ENCODE data around the gene CELA3B. TPM values are rescaled to one million over a fixed set of nuclear protein-coding genes. Genes with fewer than 3 reads are reported as not detected.

The CELA3B gene
- total and polyA plus RNA-seq, 2 of the 13 experiments (the other 11 are each of a cell fraction or from before 2014, with no cell fraction given), result 0.34 TPM; not detected in 1

- TF ChIP-seq SAP130 (CRISPR knock-in tag; IDR thresholded peaks at IDR 0.05; ENCODE audit: low read depth), result peak; percentile 86
- TF ChIP-seq SALL2 (CRISPR knock-in tag; IDR thresholded peaks at IDR 0.05), result no peak; the same call in 1 of the 2 replicates
- TF ChIP-seq TARDBP (CRISPR knock-in tag; IDR thresholded peaks at IDR 0.05), result peak; percentile 68; the same call in 1 of the 2 replicates
- no peak for TF ChIP-seq IRX3 (CRISPR knock-in tag; IDR thresholded peaks at IDR 0.05; ENCODE audit: borderline replicate concordance, low read depth)
- TF ChIP-seq ZNF382 (CRISPR knock-in tag; IDR thresholded peaks at IDR 0.05; ENCODE audit: borderline replicate concordance), result no peak
- TF ChIP-seq FOXJ3 (CRISPR knock-in tag; IDR thresholded peaks at IDR 0.05; ENCODE audit: borderline replicate concordance), result peak; percentile 34; the same call in 1 of the 2 replicates
- TF ChIP-seq HES4 (CRISPR knock-in tag; IDR thresholded peaks at IDR 0.05; ENCODE audit: borderline replicate concordance), result peak; percentile 61; the same call in 1 of the 2 replicates
- TF ChIP-seq FIP1L1 (IDR thresholded peaks at IDR 0.05; ENCODE audit: borderline replicate concordance, insufficient read depth, low read depth, low read length), result no peak
- peak; percentile 48; the same call in 1 of the 2 replicates for TF ChIP-seq NFKB2 (CRISPR knock-in tag; IDR thresholded peaks at IDR 0.05; ENCODE audit: borderline replicate concordance)
- TF ChIP-seq ZNF512 (CRISPR knock-in tag; IDR thresholded peaks at IDR 0.05), result peak; percentile 54; the same call in 1 of the 2 replicates
- 0 out of 2 replicates have a peak, but pooled peaks have one; percentile 2 for TF ChIP-seq ZNF747 (CRISPR knock-in tag; IDR thresholded peaks at IDR 0.05; ENCODE audit: borderline replicate concordance)
- TF ChIP-seq KLF12 (CRISPR knock-in tag; IDR thresholded peaks at IDR 0.05; ENCODE audit: borderline replicate concordance), result peak; percentile 73; the same call in 1 of the 2 replicates
- no peak for TF ChIP-seq SKIL (CRISPR knock-in tag; IDR thresholded peaks at IDR 0.05; ENCODE audit: borderline replicate concordance)
- TF ChIP-seq MATR3 (CRISPR knock-in tag; IDR thresholded peaks at IDR 0.05), result no peak
- TF ChIP-seq CREB1 (IDR thresholded peaks at IDR 0.05), result 0 out of 2 replicates have a peak, but pooled peaks have one; percentile 9
- peak; percentile 86 for TF ChIP-seq CREB1 (CRISPR knock-in tag; IDR thresholded peaks at IDR 0.05)
- peak; percentile 70; the same call in 1 of the 2 replicates for TF ChIP-seq ZNF784 (CRISPR knock-in tag; IDR thresholded peaks at IDR 0.05; ENCODE audit: borderline replicate concordance)
- no peak for TF ChIP-seq CTCF (CRISPR knock-in tag; IDR thresholded peaks at IDR 0.05)
- TF ChIP-seq ZNF576 (CRISPR knock-in tag; IDR thresholded peaks at IDR 0.05), result no peak
- TF ChIP-seq ZNF572 (CRISPR knock-in tag; IDR thresholded peaks at IDR 0.05), result no peak
Observed at GRCh38 chr1:22025368-22026155, 48.7 kb downstream of the CELA3B start (continued).

All from HepG2 (cell line).